GM18907 (cell line): ENCODE results near the gene SMAD3.
"Not testable (repeated sequence)": the region's sequence is repeated elsewhere in the genome, so short reads cannot be mapped to it uniquely, and the experiment has no call there.

Experiments
- ATAC-seq: cut with Tn5 transposase; IDR thresholded peaks from one replicate; pipeline ENCODE4 v1.9.1; 2021; ENCODE audit warnings: mild to moderate bottlenecking, moderate library complexity; ENCODE audit not compliant: unreplicated experiment

SMAD3 gene

DNA sequence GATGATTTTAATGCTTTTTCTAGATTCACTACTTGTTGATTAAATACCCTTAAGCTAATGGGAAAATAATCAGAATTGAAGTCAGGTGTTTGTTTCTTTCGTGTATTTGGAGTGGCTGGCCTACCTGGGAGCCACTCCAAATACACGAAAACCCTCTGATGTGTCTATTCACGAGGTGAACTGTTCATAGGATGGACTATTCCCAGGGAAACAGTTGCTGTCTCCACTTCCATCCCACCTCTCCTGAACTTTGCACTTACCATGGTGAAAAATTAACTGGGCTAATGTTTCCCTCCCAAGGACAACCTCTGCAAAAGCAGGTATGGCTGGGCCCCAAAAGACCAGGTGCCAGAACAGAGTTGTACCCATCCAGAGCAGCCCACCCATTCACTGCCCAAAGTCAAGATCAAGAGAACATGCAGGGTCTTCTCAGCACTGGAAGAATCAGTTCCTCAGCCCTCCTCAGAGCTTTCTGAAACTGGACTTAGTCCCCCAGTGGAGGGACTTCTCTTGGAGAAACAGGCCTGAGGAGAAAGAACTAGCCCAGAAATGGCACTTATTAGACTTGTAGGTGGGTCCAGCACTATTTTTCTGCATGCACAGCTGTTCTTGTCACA lies 2.9 kb upstream of the SMAD3 start:
- ATAC-seq, result no peak

- no peak for ATAC-seq
Measured at GRCh38 chr15:67063689-67064606, 1.5 kb upstream of the SMAD3 start.

- ATAC-seq, result peak; percentile 22
Measured at GRCh38 chr15:67064607-67065530, 533 bp upstream of the SMAD3 start.

DNA sequence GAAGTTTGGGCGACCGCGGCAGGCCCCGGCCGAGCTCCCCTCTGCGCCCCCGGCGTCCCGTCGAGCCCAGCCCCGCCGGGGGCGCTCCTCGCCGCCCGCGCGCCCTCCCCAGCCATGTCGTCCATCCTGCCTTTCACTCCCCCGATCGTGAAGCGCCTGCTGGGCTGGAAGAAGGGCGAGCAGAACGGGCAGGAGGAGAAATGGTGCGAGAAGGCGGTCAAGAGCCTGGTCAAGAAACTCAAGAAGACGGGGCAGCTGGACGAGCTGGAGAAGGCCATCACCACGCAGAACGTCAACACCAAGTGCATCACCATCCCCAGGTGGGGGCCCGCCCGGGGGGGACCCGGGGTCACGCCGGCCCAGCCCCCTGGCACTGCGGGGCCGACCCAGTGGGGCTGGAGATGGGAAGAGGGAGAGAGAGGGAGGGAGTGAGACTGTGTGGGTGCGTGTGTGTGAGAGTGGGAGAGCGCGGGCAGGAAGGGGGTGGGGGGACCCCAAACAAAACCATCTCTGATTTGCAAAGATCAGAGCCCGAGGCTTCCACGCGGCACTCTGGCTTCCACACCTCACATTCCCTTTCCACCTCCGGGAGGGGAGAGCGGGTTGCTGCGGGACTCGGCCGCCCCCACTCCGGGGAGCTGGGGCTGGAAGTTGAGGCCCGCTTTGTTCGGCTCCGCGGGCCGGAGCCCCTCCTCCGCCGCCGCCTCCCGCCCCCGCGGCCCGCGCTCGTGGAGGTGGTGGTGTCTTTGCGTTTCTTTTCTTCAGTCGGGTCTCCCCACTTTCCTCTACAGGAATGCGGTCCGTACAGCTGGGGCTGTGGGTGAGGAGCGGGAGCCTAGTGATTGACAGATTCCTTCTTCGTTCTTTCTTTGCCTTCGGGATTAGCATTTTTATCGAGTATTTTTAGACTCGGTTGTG lies 898 bp downstream of the SMAD3 start:
- no peak for ATAC-seq

GRCh38 chr15:67066959-67067853 lies 1.8 kb downstream of the SMAD3 start:
- no peak for ATAC-seq

- no peak for ATAC-seq
Measured at GRCh38 chr15:67067930-67068551, 2.6 kb downstream of the SMAD3 start.

- no peak for ATAC-seq
Measured at GRCh38 chr15:67068710-67069400, 3.5 kb downstream of the SMAD3 start.

- no peak for ATAC-seq
Measured at GRCh38 chr15:67070150-67070549, 4.7 kb downstream of the SMAD3 start.

GRCh38 chr15:67070892-67071664 lies 5.7 kb downstream of the SMAD3 start:
- ATAC-seq, result no peak

- no peak for ATAC-seq
Measured at GRCh38 chr15:67072442-67072841, 7.0 kb downstream of the SMAD3 start.

- no peak for ATAC-seq
Measured at GRCh38 chr15:67072958-67073357, 7.6 kb downstream of the SMAD3 start.

GRCh38 chr15:67074886-67075229 lies 9.5 kb downstream of the SMAD3 start:
- ATAC-seq, result no peak

DNA sequence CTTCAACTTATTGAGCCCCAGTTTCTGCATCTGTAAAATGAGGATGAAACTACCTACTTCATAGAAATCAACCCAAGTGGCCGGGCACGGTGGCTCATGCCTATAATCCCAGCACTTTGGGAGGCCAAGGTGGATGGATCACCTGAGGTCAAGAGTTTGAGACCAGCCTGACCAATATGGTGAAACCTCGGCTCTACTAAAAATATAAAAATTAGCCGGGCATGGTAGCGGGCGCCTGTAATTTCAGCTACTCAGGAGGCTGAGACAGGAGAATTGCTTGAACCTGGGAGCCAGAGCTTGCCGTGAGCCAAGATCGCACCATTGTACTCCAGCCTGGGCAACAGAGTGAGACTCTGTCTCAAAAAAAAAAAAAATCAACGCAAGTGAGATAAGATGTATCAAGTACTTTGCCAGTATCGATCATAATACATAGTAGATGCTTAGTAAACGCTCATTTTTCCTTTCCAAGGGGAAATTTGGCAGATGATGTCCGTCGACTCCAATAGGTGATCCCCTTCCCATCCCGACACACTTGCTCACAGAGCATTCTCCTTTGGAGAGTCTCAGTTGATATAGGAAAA lies 10.2 kb downstream of the SMAD3 start:
- not testable (repeated sequence) for ATAC-seq

DNA sequence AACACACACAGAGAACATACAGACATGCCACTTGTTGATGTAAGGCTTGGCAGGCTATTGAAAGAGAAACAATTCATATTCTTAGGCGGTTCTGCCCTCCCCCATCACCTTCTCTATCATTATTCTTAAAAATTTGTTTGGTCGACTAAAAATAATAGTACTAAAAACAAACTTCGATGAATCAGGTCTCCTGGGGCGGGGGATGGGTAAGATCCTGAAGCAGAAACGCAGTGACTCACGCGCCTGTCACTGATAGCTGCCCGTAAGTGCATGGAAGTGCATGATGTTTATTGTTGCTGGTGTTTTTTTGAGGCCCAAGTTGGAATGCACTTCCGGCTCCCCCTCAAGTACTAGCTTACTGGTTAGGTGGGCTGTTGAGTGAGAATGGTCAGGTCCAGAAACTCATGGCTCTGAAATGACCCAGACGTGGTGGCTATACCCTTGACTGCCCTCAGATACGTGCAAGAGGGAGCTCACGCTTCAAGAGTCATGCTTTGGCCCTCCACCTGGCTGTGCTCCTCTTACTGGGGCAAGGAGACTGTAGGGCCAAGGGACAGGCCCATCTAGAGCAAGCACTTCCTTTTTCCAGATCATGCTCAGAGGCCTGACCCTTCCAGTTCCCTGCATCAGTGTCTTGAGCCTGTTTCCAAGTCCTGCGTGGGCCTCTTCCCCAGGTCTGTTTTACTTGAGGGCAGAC lies 10.9 kb downstream of the SMAD3 start:
- peak; percentile 48 for ATAC-seq

DNA sequence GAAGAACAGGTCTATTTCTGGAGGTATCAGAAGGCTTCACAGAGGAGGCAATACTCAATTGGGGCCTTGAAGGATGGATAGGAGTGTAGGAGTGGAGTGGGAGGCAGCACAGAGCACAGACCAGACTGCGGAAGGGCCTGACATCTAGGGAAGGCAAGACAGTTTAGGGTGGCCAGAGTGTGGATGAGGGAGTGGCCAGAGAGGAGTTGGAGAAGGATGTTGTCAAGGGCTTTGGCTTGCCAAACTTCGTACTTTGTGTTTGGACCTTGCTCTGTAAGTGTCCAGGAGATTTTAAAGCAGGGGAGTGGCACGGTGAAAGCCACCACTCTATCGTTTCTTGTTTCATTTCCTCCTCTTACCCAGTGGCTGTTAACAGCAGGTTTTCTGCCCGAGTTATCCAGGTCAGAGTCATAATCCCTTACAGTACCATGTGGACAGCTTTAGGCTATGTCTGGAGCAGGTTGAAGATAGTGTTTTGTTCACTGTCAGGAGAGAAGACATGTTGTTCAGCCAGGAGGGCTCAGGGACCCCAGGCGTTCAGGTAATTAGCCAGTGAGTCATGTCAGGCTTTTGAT lies 12.3 kb downstream of the SMAD3 start:
- ATAC-seq, result no peak

- ATAC-seq, result no peak
Measured at GRCh38 chr15:67079361-67079760, 14.0 kb downstream of the SMAD3 start.
